ENCODE data around the gene CHAC2.
A peak's percentile ranks its signal among the peaks of the same experiment; 100 is the strongest.
"Not testable (repeated sequence)": the region's sequence is repeated elsewhere in the genome, so short reads cannot be mapped to it uniquely, and the experiment has no call there.

Gene CHAC2

GRCh38 chr2:53767405-53768241 is at the start of gene CHAC2:
CHAC2 (plus strand) TSS chr2:53767804; CDS start chr2:53767887, 83 bp downstream.
- peak; percentile 90 for DNase-seq (ENCODE audit: low spot score)

DNA sequence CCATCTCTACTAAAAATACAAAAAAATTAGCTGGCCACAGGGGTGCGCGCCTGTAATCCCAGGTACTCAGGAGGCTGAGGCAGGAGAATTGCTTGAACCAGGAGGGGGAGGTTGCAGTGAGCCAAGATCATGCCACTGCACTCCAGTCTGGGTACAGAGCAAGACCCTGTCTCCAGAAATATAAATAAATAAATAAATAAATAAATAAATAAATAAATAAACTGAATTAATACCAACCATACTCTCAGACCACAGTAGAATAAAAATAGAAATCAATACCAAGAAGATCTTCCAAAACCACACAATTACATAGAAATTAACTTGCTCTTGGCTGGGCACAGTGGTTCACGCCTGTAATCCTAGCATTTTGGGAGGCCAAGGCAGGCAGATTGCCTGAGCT is 46.7 kb upstream of the CHAC2 start:
- not testable (repeated sequence) for DNase-seq (ENCODE audit: low spot score)

- DNase-seq (ENCODE audit: low spot score), result no peak
Observed at GRCh38 chr2:53724536-53724935, 43.1 kb upstream of the CHAC2 start.

DNA sequence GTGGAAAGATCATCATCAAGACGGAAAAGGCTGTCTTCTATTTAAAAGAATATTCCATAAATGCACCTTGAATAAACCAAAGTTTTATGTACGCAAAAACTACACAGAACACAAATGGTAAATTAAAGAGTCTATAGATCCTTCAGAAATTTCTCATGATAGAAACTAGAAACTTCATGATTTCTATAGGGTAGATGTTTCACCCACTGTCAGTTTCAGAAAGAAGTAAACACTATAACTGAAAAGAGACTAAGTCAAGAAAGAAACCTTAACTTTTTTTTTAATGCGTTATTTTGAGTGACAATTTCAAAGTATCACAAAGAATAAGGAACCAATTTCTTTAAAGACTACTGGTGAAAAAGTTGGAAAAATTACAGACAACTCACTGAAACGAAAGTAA is 41.9 kb upstream of the CHAC2 start:
- no peak for DNase-seq (ENCODE audit: low spot score)

DNA sequence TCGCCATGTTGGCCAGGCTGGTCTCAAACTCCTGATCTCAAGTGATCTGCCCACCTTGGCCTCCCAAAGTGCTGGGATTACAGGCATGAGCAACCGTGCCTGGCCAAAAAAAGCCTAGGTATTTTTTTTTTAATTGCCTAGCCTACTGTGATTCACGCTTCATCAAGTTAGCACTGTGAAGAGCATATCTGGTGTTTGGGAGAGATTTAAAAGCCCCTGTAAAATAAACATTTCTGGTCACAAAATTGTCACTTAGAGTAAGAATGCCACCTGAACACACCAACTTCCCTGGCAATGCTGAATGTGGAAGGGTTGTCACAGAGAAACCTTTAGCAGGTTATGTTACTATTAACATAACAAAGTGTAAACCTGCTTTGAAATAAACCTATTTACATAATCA is 39.7 kb upstream of the CHAC2 start:
- no peak for DNase-seq (ENCODE audit: low spot score)

DNA sequence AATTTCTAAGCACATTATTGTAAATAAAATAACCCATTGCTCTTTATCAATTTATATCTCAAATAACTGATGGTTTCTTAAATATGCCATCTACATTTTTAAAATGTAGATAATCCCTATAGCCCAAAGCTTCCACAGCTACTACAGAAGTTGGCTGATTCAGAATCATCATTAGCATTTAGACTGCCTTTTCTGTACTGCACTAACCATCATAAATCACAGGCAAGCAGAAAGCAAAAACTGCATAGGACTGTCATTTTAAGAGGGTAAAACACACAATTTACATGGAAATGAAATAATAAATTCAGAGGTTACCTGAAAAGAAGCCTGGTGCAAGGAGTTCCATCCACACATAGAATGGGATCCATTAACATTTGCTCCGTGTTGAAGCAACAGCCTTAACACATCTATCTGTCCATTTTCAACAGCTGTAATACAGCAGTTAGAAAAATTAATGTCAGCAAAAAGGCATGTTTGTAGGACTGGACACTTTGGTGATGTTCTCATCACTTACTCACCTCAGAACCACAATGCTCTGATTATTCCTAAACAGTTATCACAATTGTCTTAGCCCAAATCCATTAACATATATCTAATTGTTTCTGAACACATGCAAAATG is 38.4 kb upstream of the CHAC2 start:
- DNase-seq (ENCODE audit: low spot score), result no peak

- no peak for DNase-seq (ENCODE audit: low spot score)
Observed at GRCh38 chr2:53737091-53737490, 30.5 kb upstream of the CHAC2 start.

- DNase-seq (ENCODE audit: low spot score), result no peak
Observed at GRCh38 chr2:53739032-53739431, 28.6 kb upstream of the CHAC2 start.

GRCh38 chr2:53740170-53740569 is 27.4 kb upstream of the CHAC2 start:
- peak; percentile 61 for DNase-seq (ENCODE audit: low spot score)

GRCh38 chr2:53744395-53745065 is 23.1 kb upstream of the CHAC2 start:
- DNase-seq (ENCODE audit: low spot score), result no peak

GRCh38 chr2:53750041-53750768 is 17.4 kb upstream of the CHAC2 start:
- DNase-seq (ENCODE audit: low spot score), result no peak

DNA sequence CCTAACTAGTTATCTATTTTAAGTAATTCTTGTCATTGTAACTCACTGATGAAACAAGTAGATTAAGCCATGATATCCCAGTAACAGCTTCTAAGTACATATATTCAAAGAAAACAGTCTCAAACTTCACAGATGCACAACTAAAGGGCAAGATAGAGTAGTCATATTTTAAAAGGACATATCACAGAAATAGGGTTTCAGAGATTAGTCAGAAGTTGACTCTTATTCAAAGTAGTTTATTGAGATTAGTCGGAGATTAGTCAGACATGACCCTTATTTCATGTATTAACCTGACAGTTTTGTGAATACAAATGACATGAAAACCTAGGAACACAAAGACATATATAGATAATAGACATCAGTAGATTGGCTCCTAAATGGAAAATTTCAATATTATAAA is 15.9 kb upstream of the CHAC2 start:
- DNase-seq (ENCODE audit: low spot score), result peak; percentile 86

- no peak for DNase-seq (ENCODE audit: low spot score)
Observed at GRCh38 chr2:53752385-53752784, 15.2 kb upstream of the CHAC2 start.

DNA sequence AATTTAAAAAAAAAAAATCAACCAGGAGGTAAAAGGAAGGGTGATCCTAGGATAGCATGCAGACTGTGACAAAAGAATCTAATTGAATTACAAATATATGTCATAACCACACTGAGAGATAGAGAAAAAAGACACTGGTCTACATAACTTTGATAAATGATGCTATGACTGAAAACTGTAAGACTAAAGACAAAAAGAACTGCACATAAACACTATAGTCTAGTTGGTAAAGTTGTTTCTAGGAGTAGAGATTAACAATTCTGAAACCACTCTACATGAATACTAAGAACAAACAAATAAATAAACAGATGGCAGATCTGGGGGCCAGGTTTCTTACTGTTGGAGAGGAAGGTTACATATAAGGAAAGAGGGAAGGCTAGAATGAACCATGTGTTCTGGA is 14.6 kb upstream of the CHAC2 start:
- no peak for DNase-seq (ENCODE audit: low spot score)

GRCh38 chr2:53755121-53755520 is 12.5 kb upstream of the CHAC2 start:
- no peak for DNase-seq (ENCODE audit: low spot score)

GRCh38 chr2:53756644-53757043 is 11.0 kb upstream of the CHAC2 start:
- DNase-seq (ENCODE audit: low spot score), result no peak

DNA sequence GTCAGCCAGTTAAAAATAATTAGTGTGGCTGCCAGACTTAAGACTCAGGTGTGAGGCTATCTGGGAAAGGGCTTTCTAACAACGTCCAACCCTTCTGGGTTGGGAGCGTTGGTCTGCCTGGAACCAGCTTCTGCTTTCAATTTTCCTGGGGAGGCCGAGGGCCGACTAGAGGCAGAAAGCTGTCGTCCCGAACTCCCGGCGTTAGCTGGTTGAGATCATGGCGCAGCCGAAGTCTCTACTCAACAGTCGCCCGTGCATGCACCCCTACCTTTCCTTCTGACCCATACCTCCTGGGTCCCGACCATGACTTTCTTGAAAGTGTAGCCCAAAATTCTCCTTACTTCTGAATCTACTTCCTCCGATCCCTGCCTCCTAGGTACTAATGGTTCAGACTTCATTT is 10.4 kb upstream of the CHAC2 start:
- not testable (repeated sequence) for DNase-seq (ENCODE audit: low spot score)

DNA sequence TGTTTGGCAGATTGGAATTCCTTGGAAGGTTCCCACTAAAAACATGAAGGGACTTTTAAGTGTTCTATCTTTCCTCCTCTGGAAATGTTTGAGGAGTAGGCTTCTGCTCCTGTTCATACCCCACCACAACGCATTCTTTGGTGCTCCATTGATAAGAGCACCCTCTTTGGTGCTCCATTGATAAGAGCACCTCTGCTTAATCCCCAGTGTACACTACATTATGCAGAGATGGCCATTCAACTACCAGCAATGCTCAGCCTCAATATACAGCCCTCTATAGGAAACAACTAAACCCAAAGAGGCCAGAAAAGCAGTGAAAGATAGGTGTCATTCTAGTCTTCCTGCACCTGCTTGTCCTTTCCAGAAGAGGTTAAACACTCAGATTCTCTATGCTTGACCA is 1.8 kb upstream of the CHAC2 start:
- DNase-seq (ENCODE audit: low spot score), result no peak

GRCh38 chr2:53768242-53768542 is 588 bp downstream of the CHAC2 start:
- DNase-seq (ENCODE audit: low spot score), result no peak

GRCh38 chr2:53769318-53769945 is 1.8 kb downstream of the CHAC2 start:
- DNase-seq (ENCODE audit: low spot score), result no peak

GRCh38 chr2:53770264-53770663 is 2.7 kb downstream of the CHAC2 start:
- no peak for DNase-seq (ENCODE audit: low spot score)

DNA sequence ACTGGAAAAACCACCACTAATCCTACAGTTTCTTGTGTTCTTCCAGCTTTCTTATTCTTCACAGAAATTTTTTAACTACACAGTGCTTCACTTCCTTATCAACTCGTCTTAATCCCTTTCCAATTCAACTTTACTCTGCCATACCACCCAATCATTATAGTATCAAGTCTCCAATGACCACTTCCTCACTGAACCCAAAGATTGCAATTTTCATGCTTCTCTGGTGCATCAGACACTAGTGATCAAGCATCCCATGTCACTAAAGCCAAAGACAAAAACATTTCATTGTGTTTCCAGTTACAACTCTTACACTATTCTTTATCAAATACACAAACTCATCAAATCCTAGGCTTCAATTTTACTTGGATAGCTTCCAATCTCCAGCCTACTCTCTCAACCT is 9.5 kb downstream of the CHAC2 start:
- no peak for DNase-seq (ENCODE audit: low spot score)

Measured in RKO (cell line).